OCI-LY3 (cell line): Measurements from ENCODE around the gene TM9SF3.

Experiments
- H2AFZ ChIP-seq: fragments of 200-600, 300-600 bp; shearing (Covaris generic); 2 replicates; pipeline ENCODE4 v1.6.0; 2014; ENCODE audit warnings: antibody characterized with exemption, low read depth, low read length
- H3K27ac ChIP-seq: fragments of 200-600, 300-600 bp; sonication (generic); 2 replicates; pipeline ENCODE4 v1.5.1; 2014; ENCODE audit warnings: mild to moderate bottlenecking, low read length, moderate library complexity, mixed read lengths
- H3K27me3 ChIP-seq: fragments of 200-600, 300-600 bp; sonication (generic); 2 replicates; pipeline ENCODE4 v1.6.1; 2014; ENCODE audit warnings: low read depth, low read length, mixed read lengths
- H3K36me3 ChIP-seq: fragments of 200-600, 300-600 bp; sonication (generic); replicated peaks from 2 replicates; pipeline ENCODE3; 2014; ENCODE audit warnings: low read depth, low read length, mixed read lengths
- H3K4me1 ChIP-seq: fragments of 300-600, 200-600 bp; sonication (generic); 2 replicates; pipeline ENCODE4 v1.6.1; 2014; ENCODE audit warnings: low read length, mixed read lengths
- H3K4me2 ChIP-seq: fragments of 200-600, 300-600 bp; sonication (generic); 2 replicates; pipeline ENCODE4 v1.6.1; 2014; ENCODE audit warnings: low read length, mixed read lengths
- H3K4me3 ChIP-seq: fragments of 300-600, 200-600 bp; sonication (generic); 2 replicates; pipeline ENCODE4 v1.5.1; 2014; ENCODE audit warnings: antibody characterized with exemption, mild to moderate bottlenecking, low read length, moderate library complexity
- H3K79me2 ChIP-seq: fragments of 300-600, 200-600 bp; shearing (Covaris generic); 2 replicates; pipeline ENCODE4 v1.6.1; 2014; ENCODE audit warnings: mild to moderate bottlenecking, low read length, mixed read lengths
- H3K9ac ChIP-seq: fragments of 300-600, 200-600 bp; shearing (Covaris generic); 2 replicates; pipeline ENCODE4 v1.6.0; 2014; ENCODE audit warnings: mild to moderate bottlenecking, low read length, moderate library complexity
- H3K9me3 ChIP-seq: fragments of 200-600, 300-600 bp; shearing (Covaris generic); 2 replicates; pipeline ENCODE4 v1.6.1; 2014; ENCODE audit warnings: low read length, mixed read lengths; ENCODE audit not compliant: insufficient read depth
- H4K20me1 ChIP-seq: fragments of 200-600, 300-600 bp; sonication (generic); 2 replicates; pipeline ENCODE4 v1.6.1; 2016; ENCODE audit warnings: low read length, mixed read lengths; ENCODE audit not compliant: insufficient read depth
- CTCF ChIP-seq: fragments of 200-600, 300-600 bp; sonication (generic); IDR thresholded peaks from 2 replicates; pipeline ENCODE4 v1.5.1; 2014; ENCODE audit warnings: antibody characterized with exemption, low read length, low read depth
- EZH2phosphoT487 ChIP-seq: fragments of 200-600 bp; shearing (Covaris generic); IDR thresholded peaks from 2 replicates; pipeline ENCODE4 v1.6.1; 2018; ENCODE audit warnings: antibody characterized with exemption, mixed run types, low read depth

TM9SF3 gene

GRCh38 chr10:96509017-96509641, 77.7 kb downstream of the TM9SF3 start:
- peaks cover 23% of the 10 kb centered on the region for H3K27me3 ChIP-seq
- H3K79me2 ChIP-seq: no peaks in the 10 kb centered on the region
- no peak overlapping the region for H3K9ac ChIP-seq
- no peak overlapping the region for H2AFZ ChIP-seq
- no peaks in the 10 kb centered on the region for H3K9me3 ChIP-seq
- no peaks in the 10 kb centered on the region for H3K36me3 ChIP-seq
- H3K4me2 ChIP-seq: no peak overlapping the region
- TF ChIP-seq CTCF (no peak), EZH2phosphoT487 (no peak)
- H3K4me1 ChIP-seq: peaks cover 9% of the 10 kb centered on the region
- H3K27ac ChIP-seq: no peak overlapping the region
- H3K4me3 ChIP-seq: no peak overlapping the region
- H4K20me1 ChIP-seq: peaks cover 5% of the 10 kb centered on the region; the same call in 1 of the 2 replicates

- H3K9me3 ChIP-seq: no peaks in the 10 kb centered on the region
- no peak overlapping the region for H2AFZ ChIP-seq
- no peak overlapping the region for H3K9ac ChIP-seq
- TF ChIP-seq CTCF: no peak
- TF ChIP-seq EZH2phosphoT487: no peak
- no peaks in the 10 kb centered on the region for H3K4me1 ChIP-seq
- no peak overlapping the region for H3K27ac ChIP-seq
- no peak overlapping the region for H3K4me3 ChIP-seq
- H3K36me3 ChIP-seq: no peaks in the 10 kb centered on the region
- H3K27me3 ChIP-seq: peaks cover 11% of the 10 kb centered on the region
- 0 out of 2 replicates have a peak, but pooled peaks cover under 1% of the 10 kb centered on the region for H4K20me1 ChIP-seq
- no peaks in the 10 kb centered on the region for H3K79me2 ChIP-seq
- no peak overlapping the region for H3K4me2 ChIP-seq
Measured at GRCh38 chr10:96507044-96507443, 79.8 kb downstream of the TM9SF3 start.

- Histone ChIP-seq H3K9ac (no peak overlapping the region), H3K4me3 (no peak overlapping the region), H3K27me3 (no peaks in the 10 kb centered on the region), H3K36me3 (no peaks in the 10 kb centered on the region), H3K4me2 (no peak overlapping the region), H3K79me2 (no peaks in the 10 kb centered on the region), H2AFZ (no peak overlapping the region), H3K9me3 (no peaks in the 10 kb centered on the region), H3K27ac (no peak overlapping the region), H3K4me1 (no peaks in the 10 kb centered on the region), H4K20me1 (no peaks in the 10 kb centered on the region)
- no peak for TF ChIP-seq EZH2phosphoT487
- TF ChIP-seq CTCF: no peak
Measured at GRCh38 chr10:96505150-96506136, 81.4 kb downstream of the TM9SF3 start.

- Histone ChIP-seq H3K36me3 (no peaks in the 10 kb centered on the region), H3K79me2 (no peaks in the 10 kb centered on the region), H3K9ac (no peak overlapping the region), H3K4me2 (no peak overlapping the region), H3K4me3 (no peak overlapping the region), H3K4me1 (no peaks in the 10 kb centered on the region), H4K20me1 (no peaks in the 10 kb centered on the region), H3K27ac (no peak overlapping the region), H3K27me3 (no peaks in the 10 kb centered on the region), H2AFZ (no peak overlapping the region), H3K9me3 (no peaks in the 10 kb centered on the region)
- TF ChIP-seq EZH2phosphoT487 (no peak), CTCF (no peak)
Measured at GRCh38 chr10:96502561-96503282, 84.1 kb downstream of the TM9SF3 start.
